HUES64 (cell line): ENCODE data around the gene PAX3.

ENCODE experiments used
- H3K27ac ChIP-seq: 2 replicates; pipeline ENCODE4 v1.7.0; 2013; ENCODE audit warnings: low read depth, low read length, inconsistent platforms
- H3K27me3 ChIP-seq: 2 replicates; pipeline ENCODE4 v1.6.1; 2013; ENCODE audit warnings: mild to moderate bottlenecking, low read length; ENCODE audit not compliant: insufficient read depth
- H3K36me3 ChIP-seq: 2 replicates; pipeline ENCODE4 v1.6.1; 2013; ENCODE audit warnings: mild to moderate bottlenecking, low read length; ENCODE audit not compliant: insufficient read depth
- H3K4me1 ChIP-seq: 2 replicates; pipeline ENCODE4 v1.6.1; 2013; ENCODE audit warnings: mild to moderate bottlenecking, low read length, moderate library complexity; ENCODE audit not compliant: insufficient read depth
- H3K4me3 ChIP-seq: 2 replicates; pipeline ENCODE4 v1.5.1; 2013; ENCODE audit warnings: mild to moderate bottlenecking, low read length, moderate library complexity
- H3K9ac ChIP-seq: 2 replicates; pipeline ENCODE4 v1.6.1; 2013; ENCODE audit warnings: mild to moderate bottlenecking, low read depth, low read length
- H3K9me3 ChIP-seq: 2 replicates; pipeline ENCODE4 v1.6.1; 2013; ENCODE audit warnings: low read depth, low read length; ENCODE audit not compliant: insufficient read depth
- WGBS: fragments of 150-250, 120-280 bp; methylation state at CpG from one replicate; pipeline ENCODE4 v1.1.7; 2013; ENCODE audit warnings: missing lambda C conversion rate; 5-methylcytosine and 5-hydroxymethylcytosine counted together

Gene PAX3

GRCh38 chr2:222294996-222295367 lies 3.8 kb downstream of the PAX3 start:
- Histone ChIP-seq H3K4me3 (peak overlapping the region; percentile 52; the same call in 1 of the 2 replicates), H3K27ac (no peak overlapping the region), H3K9ac (no peak overlapping the region), H3K27me3 (peaks cover 99% of the 10 kb centered on the region), H3K36me3 (peaks cover 2% of the 10 kb centered on the region; the same call in 1 of the 2 replicates), H3K9me3 (no peaks in the 10 kb centered on the region), H3K4me1 (peaks cover 53% of the 10 kb centered on the region)
- WGBS = 2% methylated on average over 27 of the region's 27 CpGs

GRCh38 chr2:222293660-222294630 lies 4.9 kb downstream of the PAX3 start:
- Histone ChIP-seq H3K4me3 (peak overlapping the region; percentile 22; the same call in 1 of the 2 replicates), H3K36me3 (peaks cover 2% of the 10 kb centered on the region; the same call in 1 of the 2 replicates), H3K9ac (no peak overlapping the region), H3K27me3 (peaks cover 99% of the 10 kb centered on the region), H3K27ac (no peak overlapping the region), H3K9me3 (no peaks in the 10 kb centered on the region), H3K4me1 (peaks cover 57% of the 10 kb centered on the region)
- 2% methylated on average over 33 of the region's 36 CpGs for WGBS

- Histone ChIP-seq H3K4me1 (peaks cover 68% of the 10 kb centered on the region), H3K27ac (no peak overlapping the region), H3K36me3 (peaks cover 2% of the 10 kb centered on the region; the same call in 1 of the 2 replicates), H3K4me3 (no peak overlapping the region; the same call in 1 of the 2 replicates), H3K9ac (no peak overlapping the region), H3K9me3 (no peaks in the 10 kb centered on the region), H3K27me3 (peaks cover 99% of the 10 kb centered on the region)
- WGBS = 22% methylated on average over 14 of the region's 14 CpGs
Measured at GRCh38 chr2:222292149-222293134, 6.4 kb downstream of the PAX3 start.

- Histone ChIP-seq H3K4me3 (peak overlapping the region; percentile 53), H3K27ac (peak overlapping the region; percentile 70; the same call in 1 of the 2 replicates), H3K4me1 (peaks cover 68% of the 10 kb centered on the region), H3K9me3 (no peaks in the 10 kb centered on the region), H3K9ac (peak overlapping the region; percentile 3; the same call in 1 of the 2 replicates), H3K36me3 (peaks cover 2% of the 10 kb centered on the region; the same call in 1 of the 2 replicates), H3K27me3 (peaks cover 99% of the 10 kb centered on the region)
- 6% methylated on average over 4 of the region's 4 CpGs for WGBS
Measured at GRCh38 chr2:222291485-222291841, 7.3 kb downstream of the PAX3 start.

GRCh38 chr2:222290736-222291484 lies 7.9 kb downstream of the PAX3 start:
- Histone ChIP-seq H3K9me3 (no peaks in the 10 kb centered on the region), H3K4me1 (peaks cover 68% of the 10 kb centered on the region), H3K4me3 (peak overlapping the region; percentile 53), H3K27me3 (peaks cover 99% of the 10 kb centered on the region), H3K9ac (peak overlapping the region; percentile 44; the same call in 1 of the 2 replicates), H3K36me3 (no peaks in the 10 kb centered on the region; the same call in 1 of the 2 replicates), H3K27ac (peak overlapping the region; percentile 70; the same call in 1 of the 2 replicates)
- 1% methylated on average over 45 of the region's 45 CpGs for WGBS

- Histone ChIP-seq H3K27ac (peak overlapping the region; percentile 49), H3K9ac (peak overlapping the region; percentile 44; the same call in 1 of the 2 replicates), H3K4me1 (peaks cover 68% of the 10 kb centered on the region), H3K36me3 (no peaks in the 10 kb centered on the region; the same call in 1 of the 2 replicates), H3K27me3 (peaks cover 99% of the 10 kb centered on the region), H3K4me3 (peak overlapping the region; percentile 53), H3K9me3 (no peaks in the 10 kb centered on the region)
- 0% methylated on average over 6 of the region's 7 CpGs for WGBS
Measured at GRCh38 chr2:222290401-222290735, 8.4 kb downstream of the PAX3 start.

GRCh38 chr2:222289278-222290160 lies 9.3 kb downstream of the PAX3 start:
- peak overlapping the region; percentile 44; the same call in 1 of the 2 replicates for H3K9ac ChIP-seq
- H3K27me3 ChIP-seq = peaks cover 99% of the 10 kb centered on the region
- no peak overlapping the region; the same call in 1 of the 2 replicates for H3K27ac ChIP-seq
- H3K4me1 ChIP-seq = peaks cover 63% of the 10 kb centered on the region
- no peaks in the 10 kb centered on the region; the same call in 1 of the 2 replicates for H3K36me3 ChIP-seq
- peak overlapping the region; percentile 53 for H3K4me3 ChIP-seq
- no peaks in the 10 kb centered on the region for H3K9me3 ChIP-seq
- WGBS = 2% methylated on average over 30 of the region's 30 CpGs

- H3K27me3 ChIP-seq = peaks cover 99% of the 10 kb centered on the region
- no peak overlapping the region for H3K9ac ChIP-seq
- H3K4me3 ChIP-seq = peak overlapping the region; percentile 53; the same call in 1 of the 2 replicates
- H3K27ac ChIP-seq = no peak overlapping the region
- no peaks in the 10 kb centered on the region for H3K9me3 ChIP-seq
- peaks cover 62% of the 10 kb centered on the region for H3K4me1 ChIP-seq
- 18% methylated on average over 8 of the region's 8 CpGs for WGBS
- no peaks in the 10 kb centered on the region; the same call in 1 of the 2 replicates for H3K36me3 ChIP-seq
Measured at GRCh38 chr2:222288590-222289277, 10.1 kb downstream of the PAX3 start.

- Histone ChIP-seq H3K9ac (no peak overlapping the region), H3K27me3 (peaks cover 99% of the 10 kb centered on the region), H3K36me3 (no peaks in the 10 kb centered on the region; the same call in 1 of the 2 replicates), H3K4me1 (peaks cover 55% of the 10 kb centered on the region), H3K4me3 (no peak overlapping the region), H3K9me3 (no peaks in the 10 kb centered on the region), H3K27ac (no peak overlapping the region)
- 67% methylated on average over 4 of the region's 4 CpGs for WGBS
Measured at GRCh38 chr2:222287862-222288479, 10.8 kb downstream of the PAX3 start.
